HepG2 (cell line): ENCODE measurements around the gene BTN1A1. TPM values are rescaled to one million over a fixed set of nuclear protein-coding genes. Genes with fewer than 3 reads are reported as not detected.

ENCODE experiments used
- BRCA1 ChIP-seq: sonication (generic); formaldehyde crosslinking; IDR thresholded peaks from 2 replicates; pipeline ENCODE4 v1.4.0; 2020; ENCODE audit warnings: missing genetic modification reagents
- FOSL1 ChIP-seq: sonication (generic); formaldehyde crosslinking; IDR thresholded peaks from 2 replicates; pipeline ENCODE4 v1.9.0; 2021; ENCODE audit warnings: missing genetic modification reagents, borderline replicate concordance
- FOXA3 ChIP-seq: IDR thresholded peaks from 2 replicates; pipeline ENCODE4 v1.6.1; 2016; ENCODE audit warnings: missing genetic modification reagents, missing compliant biosample characterization
- FOXJ3 ChIP-seq: sonication (generic); formaldehyde crosslinking; IDR thresholded peaks from 2 replicates; pipeline ENCODE4 v1.4.0; 2020; ENCODE audit warnings: missing genetic modification reagents, mild to moderate bottlenecking, borderline replicate concordance
- SOX13 ChIP-seq, 3 experiments: fragments of 450-650 bp in 1 of 3; sonication (generic) in 1 of 3; formaldehyde crosslinking in 1 of 3; IDR thresholded peaks in 2 of 3; conservative IDR thresholded peaks in 1 of 3; 2 replicates each; pipeline versions ENCODE4 v1.5.0 to v1.6.1; 2016 to 2020; ENCODE audit warnings: antibody characterized with exemption in 1 of 3, mild to moderate bottlenecking in 1 of 3, missing compliant biosample characterization in 1 of 3, missing genetic modification reagents in 1 of 3, moderate library complexity in 1 of 3
- SOX5 ChIP-seq: IDR thresholded peaks from 2 replicates; pipeline ENCODE4 v1.6.1; 2016; ENCODE audit warnings: borderline replicate concordance
- ZNF124 ChIP-seq: sonication (generic); formaldehyde crosslinking; IDR thresholded peaks from 2 replicates; pipeline ENCODE4 v1.4.0; 2020; ENCODE audit warnings: missing genetic modification reagents
- ZNF138 ChIP-seq: sonication (generic); formaldehyde crosslinking; IDR thresholded peaks from 2 replicates; pipeline ENCODE4 v1.5.0; 2020; ENCODE audit warnings: mild to moderate bottlenecking, low read depth, missing genetic modification reagents
- ZNF619 ChIP-seq: sonication (generic); formaldehyde crosslinking; IDR thresholded peaks from 2 replicates; pipeline ENCODE4 v1.4.0; 2020; ENCODE audit warnings: mild to moderate bottlenecking, missing genetic modification reagents
- ZNF670 ChIP-seq: sonication (generic); formaldehyde crosslinking; IDR thresholded peaks from 2 replicates; pipeline ENCODE4 v1.8.0; 2022; ENCODE audit warnings: mild to moderate bottlenecking, missing genetic modification reagents, borderline replicate concordance
- polyA plus RNA-seq, 8 experiments: library from polyadenylated mRNA; depleted of rRNA in 3 of 8; stranded (reverse) in 7 of 8; unstranded in 1 of 8; fragments of >200 nt; fragmentation: Illumina TruSeq in 4 of 8; extraction: Trizol in 4 of 8; gene quantifications; 2 replicates each; pipeline versions ENCODE4 v1.2.1 to v1.2.3, GENCODE V29; 2011 to 2016; ENCODE audit warnings: low read depth in 4 of 8, missing spikeins in 1 of 8, mixed read lengths in 1 of 8; ENCODE audit not compliant: insufficient read depth in 1 of 8
- total RNA-seq, 5 experiments: library from RNA; depleted of rRNA; stranded (reverse); fragments of >200 nt; fragmentation: Illumina TruSeq; extraction: Trizol; gene quantifications; 2 replicates each; pipeline ENCODE4 v1.2.3, GENCODE V29; 2016; ENCODE audit warnings: low read depth in 1 of 5
- TF ChIP-seq, protein P1 (sequence below): sonication (generic); formaldehyde crosslinking; IDR thresholded peaks from 2 replicates; pipeline ENCODE4 v1.4.0; 2020; ENCODE audit warnings: missing genetic modification reagents
- TF ChIP-seq, protein P2 (sequence below): sonication (generic); formaldehyde crosslinking; IDR thresholded peaks from 2 replicates; pipeline ENCODE4 v1.5.0; 2020; ENCODE audit warnings: mild to moderate bottlenecking, missing genetic modification reagents, borderline replicate concordance
- TF ChIP-seq, protein P3 (sequence below): sonication (generic); formaldehyde crosslinking; IDR thresholded peaks from 2 replicates; pipeline ENCODE4 v1.5.0; 2020; ENCODE audit warnings: mild to moderate bottlenecking, missing genetic modification reagents

The BTN1A1 gene
- total and polyA plus RNA-seq, 2 of the 13 experiments (the other 11 are each of a cell fraction or from before 2014, with no cell fraction given): 0.04 TPM; not detected in 1

DNA sequence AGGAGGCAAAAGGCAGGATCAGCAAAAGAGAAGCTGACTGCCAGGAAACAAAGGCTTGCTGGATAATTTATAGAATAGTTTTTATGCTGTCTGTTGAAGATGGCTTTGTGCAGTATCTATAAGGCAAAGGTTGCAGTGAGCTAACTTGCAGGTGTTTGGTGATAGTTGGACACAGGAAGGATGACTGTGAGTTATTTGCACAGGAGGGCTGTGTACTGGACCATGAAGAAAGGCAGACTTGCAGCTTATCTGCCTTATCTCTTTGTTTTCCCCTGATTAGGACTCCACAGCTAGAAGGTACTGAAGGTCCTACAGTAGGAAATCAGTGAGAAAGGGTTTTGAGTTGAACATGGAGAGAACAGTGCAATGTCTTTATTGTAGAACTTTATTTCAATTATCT is 2.1 kb downstream of the BTN1A1 start (continued):
- TF ChIP-seq, protein P1, sequence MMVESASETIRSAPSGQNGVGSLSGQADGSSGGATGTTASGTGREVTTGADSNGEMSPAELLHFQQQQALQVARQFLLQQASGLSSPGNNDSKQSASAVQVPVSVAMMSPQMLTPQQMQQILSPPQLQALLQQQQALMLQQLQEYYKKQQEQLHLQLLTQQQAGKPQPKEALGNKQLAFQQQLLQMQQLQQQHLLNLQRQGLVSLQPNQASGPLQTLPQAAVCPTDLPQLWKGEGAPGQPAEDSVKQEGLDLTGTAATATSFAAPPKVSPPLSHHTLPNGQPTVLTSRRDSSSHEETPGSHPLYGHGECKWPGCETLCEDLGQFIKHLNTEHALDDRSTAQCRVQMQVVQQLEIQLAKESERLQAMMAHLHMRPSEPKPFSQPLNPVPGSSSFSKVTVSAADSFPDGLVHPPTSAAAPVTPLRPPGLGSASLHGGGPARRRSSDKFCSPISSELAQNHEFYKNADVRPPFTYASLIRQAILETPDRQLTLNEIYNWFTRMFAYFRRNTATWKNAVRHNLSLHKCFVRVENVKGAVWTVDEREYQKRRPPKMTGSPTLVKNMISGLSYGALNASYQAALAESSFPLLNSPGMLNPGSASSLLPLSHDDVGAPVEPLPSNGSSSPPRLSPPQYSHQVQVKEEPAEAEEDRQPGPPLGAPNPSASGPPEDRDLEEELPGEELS (CRISPR knock-in tag): peak; percentile 31; the same call in 1 of the 2 replicates
- TF ChIP-seq FOSL1 (CRISPR knock-in tag): no peak
- TF ChIP-seq ZNF619 (CRISPR knock-in tag): no peak
- TF ChIP-seq ZNF124 (CRISPR knock-in tag): no peak
- TF ChIP-seq, protein P2, sequence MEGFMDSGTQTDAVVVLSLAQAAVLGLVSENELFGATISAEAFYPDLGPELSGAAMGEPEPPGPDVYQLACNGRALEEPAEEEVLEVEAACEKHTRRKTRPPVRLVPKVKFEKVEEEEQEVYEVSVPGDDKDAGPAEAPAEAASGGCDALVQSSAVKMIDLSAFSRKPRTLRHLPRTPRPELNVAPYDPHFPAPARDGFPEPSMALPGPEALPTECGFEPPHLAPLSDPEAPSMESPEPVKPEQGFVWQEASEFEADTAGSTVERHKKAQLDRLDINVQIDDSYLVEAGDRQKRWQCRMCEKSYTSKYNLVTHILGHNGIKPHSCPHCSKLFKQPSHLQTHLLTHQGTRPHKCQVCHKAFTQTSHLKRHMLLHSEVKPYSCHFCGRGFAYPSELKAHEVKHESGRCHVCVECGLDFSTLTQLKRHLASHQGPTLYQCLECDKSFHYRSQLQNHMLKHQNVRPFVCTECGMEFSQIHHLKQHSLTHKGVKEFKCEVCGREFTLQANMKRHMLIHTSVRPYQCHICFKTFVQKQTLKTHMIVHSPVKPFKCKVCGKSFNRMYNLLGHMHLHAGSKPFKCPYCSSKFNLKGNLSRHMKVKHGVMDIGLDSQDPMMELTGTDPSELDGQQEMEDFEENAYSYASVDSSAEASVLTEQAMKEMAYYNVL (CRISPR knock-in tag): peak; percentile 88
- TF ChIP-seq, protein P3, sequence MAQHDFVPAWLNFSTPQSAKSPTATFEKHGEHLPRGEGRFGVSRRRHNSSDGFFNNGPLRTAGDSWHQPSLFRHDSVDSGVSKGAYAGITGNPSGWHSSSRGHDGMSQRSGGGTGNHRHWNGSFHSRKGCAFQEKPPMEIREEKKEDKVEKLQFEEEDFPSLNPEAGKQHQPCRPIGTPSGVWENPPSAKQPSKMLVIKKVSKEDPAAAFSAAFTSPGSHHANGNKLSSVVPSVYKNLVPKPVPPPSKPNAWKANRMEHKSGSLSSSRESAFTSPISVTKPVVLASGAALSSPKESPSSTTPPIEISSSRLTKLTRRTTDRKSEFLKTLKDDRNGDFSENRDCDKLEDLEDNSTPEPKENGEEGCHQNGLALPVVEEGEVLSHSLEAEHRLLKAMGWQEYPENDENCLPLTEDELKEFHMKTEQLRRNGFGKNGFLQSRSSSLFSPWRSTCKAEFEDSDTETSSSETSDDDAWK: no peak
- TF ChIP-seq SOX13 (IDR thresholded peaks at IDR 0.05): no peak
- TF ChIP-seq SOX13 (CRISPR knock-in tag; conservative IDR thresholded peaks at IDR 0.05 in 1 of 2, IDR thresholded peaks at IDR 0.05 in 1 of 2): peak in 1 of 2 experiments; percentile 69; a peak in 2 of 4 replicates
- peak; percentile 47; the same call in 1 of the 2 replicates for TF ChIP-seq SOX5 (CRISPR knock-in tag)
- TF ChIP-seq ZNF138: no peak
- 0 out of 2 replicates have a peak, but pooled peaks have one; percentile 36 for TF ChIP-seq FOXJ3 (CRISPR knock-in tag)
- TF ChIP-seq ZNF670 (CRISPR knock-in tag): no peak
- peak; percentile 41; the same call in 1 of the 2 replicates for TF ChIP-seq FOXA3
- no peak for TF ChIP-seq BRCA1 (CRISPR knock-in tag)
